Tibial nerve (tissue), 4 donors: ENCODE measurements around the gene PRR15L. TPM values are rescaled to one million over a fixed set of nuclear protein-coding genes. Genes with fewer than 3 reads are reported as not detected.
"Not testable (repeated sequence)": the region's sequence is repeated elsewhere in the genome, so short reads cannot be mapped to it uniquely, and the experiment has no call there.

Experiments used
- DNase-seq, 2 donors: peaks; one replicate each; pipeline ENCODE4 v3.0.0-alpha.2; 2019; ENCODE audit warnings: low spot score in 2 of 2
- H3K27ac ChIP-seq, 4 donors: fragments of 200-600 bp; sonication (generic) in 3 of 4; one replicate each; pipeline ENCODE4 v1.5.1; 2017 to 2019; ENCODE audit warnings: mild to moderate bottlenecking in 1 of 4
- H3K27me3 ChIP-seq, 2 donors: fragments of 200-600 bp; sonication (generic) in 1 of 2; one replicate each; pipeline versions ENCODE4 v1.5.1 to v1.6.0; 2017 to 2019
- H3K36me3 ChIP-seq, 3 donors: fragments of 200-600 bp; sonication (generic); one replicate each; pipeline ENCODE4 v1.5.1; 2018 to 2019
- H3K4me1 ChIP-seq, 4 donors: fragments of 200-600 bp; sonication (generic) in 3 of 4; one replicate each; pipeline ENCODE4 v1.5.1; 2017 to 2019
- H3K4me3 ChIP-seq, 4 donors: fragments of 200-600 bp; sonication (generic) in 3 of 4; one replicate each; pipeline ENCODE4 v1.5.1; 2017 to 2019; ENCODE audit warnings: mild to moderate bottlenecking in 1 of 4, moderate library complexity in 1 of 4
- H3K9me3 ChIP-seq, 4 donors: fragments of 200-600 bp; sonication (generic) in 3 of 4; one replicate each; pipeline ENCODE4 v1.5.1; 2017 to 2019
- EP300 ChIP-seq, 2 donors: sonication (generic); formaldehyde crosslinking; IDR thresholded peaks; one replicate each; pipeline ENCODE4 v1.6.1; 2017; ENCODE audit warnings: antibody characterized with exemption in 2 of 2, mild to moderate bottlenecking in 1 of 2
- POLR2A ChIP-seq, 2 donors: fragments of 450-650 bp; IDR thresholded peaks; one replicate each; pipeline ENCODE4 v1.6.1; 2017; ENCODE audit warnings: antibody characterized with exemption in 2 of 2, mild to moderate bottlenecking in 2 of 2, moderate library complexity in 2 of 2
- WGBS, 2 donors: methylation state at CpG; one replicate each; pipeline ENCODE4 v1.1.5; 2018; 5-methylcytosine and 5-hydroxymethylcytosine counted together
- total RNA-seq, 4 donors: library from RNA; depleted of rRNA; stranded (reverse); fragments of >200 nt; gene quantifications; one replicate each; pipeline ENCODE4 v1.1.0, GENCODE V29; 2016
- TF ChIP-seq, protein P1 (sequence below), 5 experiments: fragments of 200-600 bp in 3 of 5; fragments of 450-650 bp in 2 of 5; sonication (generic) in 3 of 5; IDR thresholded peaks; one replicate each; pipeline ENCODE4 v1.5.1; 2016 to 2019; ENCODE audit warnings: antibody characterized with exemption in 5 of 5, mild to moderate bottlenecking in 3 of 5, moderate library complexity in 2 of 5

Gene PRR15L
- total RNA-seq, 4 donors from 2014 or later: not detected

DNA sequence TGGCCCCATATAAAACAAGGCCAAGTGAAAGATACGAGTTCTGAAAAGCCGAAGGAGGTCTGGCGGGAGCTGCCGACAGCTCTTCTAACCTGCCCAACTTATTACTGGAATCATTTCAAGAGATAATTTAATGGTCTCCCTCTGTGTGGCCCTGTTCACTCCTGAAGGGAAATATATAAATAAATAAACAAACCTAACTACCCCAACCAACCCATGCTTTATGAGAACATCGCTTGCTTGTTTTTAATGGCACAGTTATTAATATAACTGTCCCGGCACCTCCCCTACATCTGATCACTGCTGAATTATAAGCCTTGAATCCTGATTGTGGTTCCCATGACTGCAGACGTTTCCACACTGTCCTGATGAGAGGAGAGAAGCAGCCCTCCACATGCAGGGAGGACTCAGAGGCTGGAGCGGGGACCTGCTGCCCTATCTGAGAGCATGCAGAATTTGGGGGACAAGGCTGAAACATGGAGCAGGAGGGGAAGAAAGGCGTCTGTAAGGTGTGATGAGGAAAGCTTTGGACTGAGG is 35.4 kb upstream of the PRR15L start:
- no peak for DNase-seq
- Histone ChIP-seq H3K4me1 (peaks cover 0 to 19% (median 4%) of the 10 kb centered on the region in 4 donors), H3K4me3 (no peak overlapping the region), H3K27me3 (no peaks in the 10 kb centered on the region), H3K36me3 (no peaks in the 10 kb centered on the region), H3K9me3 (no peaks in the 10 kb centered on the region), H3K27ac (no peak overlapping the region)
- TF ChIP-seq, protein P1, sequence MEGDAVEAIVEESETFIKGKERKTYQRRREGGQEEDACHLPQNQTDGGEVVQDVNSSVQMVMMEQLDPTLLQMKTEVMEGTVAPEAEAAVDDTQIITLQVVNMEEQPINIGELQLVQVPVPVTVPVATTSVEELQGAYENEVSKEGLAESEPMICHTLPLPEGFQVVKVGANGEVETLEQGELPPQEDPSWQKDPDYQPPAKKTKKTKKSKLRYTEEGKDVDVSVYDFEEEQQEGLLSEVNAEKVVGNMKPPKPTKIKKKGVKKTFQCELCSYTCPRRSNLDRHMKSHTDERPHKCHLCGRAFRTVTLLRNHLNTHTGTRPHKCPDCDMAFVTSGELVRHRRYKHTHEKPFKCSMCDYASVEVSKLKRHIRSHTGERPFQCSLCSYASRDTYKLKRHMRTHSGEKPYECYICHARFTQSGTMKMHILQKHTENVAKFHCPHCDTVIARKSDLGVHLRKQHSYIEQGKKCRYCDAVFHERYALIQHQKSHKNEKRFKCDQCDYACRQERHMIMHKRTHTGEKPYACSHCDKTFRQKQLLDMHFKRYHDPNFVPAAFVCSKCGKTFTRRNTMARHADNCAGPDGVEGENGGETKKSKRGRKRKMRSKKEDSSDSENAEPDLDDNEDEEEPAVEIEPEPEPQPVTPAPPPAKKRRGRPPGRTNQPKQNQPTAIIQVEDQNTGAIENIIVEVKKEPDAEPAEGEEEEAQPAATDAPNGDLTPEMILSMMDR (IDR thresholded peaks at IDR 0.05): no peak
- TF ChIP-seq POLR2A (IDR thresholded peaks at IDR 0.05) (no peak), EP300 (IDR thresholded peaks at IDR 0.05) (no peak)
- 61 to 72% methylated on average over 9 of the region's 9 CpGs for WGBS, 2 donors

DNA sequence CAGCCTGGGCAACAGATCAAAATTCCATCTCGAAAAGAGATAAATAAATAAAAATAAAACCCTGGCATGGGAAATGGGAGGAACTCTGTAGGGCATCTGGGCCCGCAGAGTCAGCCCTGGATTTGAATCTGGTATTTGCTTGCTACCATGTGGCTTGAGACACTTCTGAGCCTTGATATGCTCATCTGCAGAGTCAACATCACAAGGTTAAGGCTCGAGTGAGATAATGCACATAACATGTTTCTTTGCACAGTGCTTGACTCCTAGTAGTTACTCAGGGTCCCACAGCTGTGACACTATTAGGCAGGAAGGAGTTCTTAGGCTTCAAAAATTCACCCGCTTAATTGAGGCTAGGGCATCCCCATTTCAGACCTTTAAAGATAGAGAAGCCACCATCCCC is 34.5 kb upstream of the PRR15L start:
- Histone ChIP-seq H3K4me1 (peaks cover 0 to 28% (median 10%) of the 10 kb centered on the region in 4 donors), H3K36me3 (no peaks in the 10 kb centered on the region), H3K4me3 (no peak overlapping the region), H3K27ac (no peak overlapping the region), H3K27me3 (no peaks in the 10 kb centered on the region), H3K9me3 (no peaks in the 10 kb centered on the region)
- TF ChIP-seq, protein P1 (IDR thresholded peaks at IDR 0.05): no peak
- no peak for TF ChIP-seq POLR2A (IDR thresholded peaks at IDR 0.05)
- no peak for TF ChIP-seq EP300 (IDR thresholded peaks at IDR 0.05)
- WGBS, 2 donors: 58 to 72% methylated on average over 4 of the region's 4 CpGs
- DNase-seq: no peak

DNA sequence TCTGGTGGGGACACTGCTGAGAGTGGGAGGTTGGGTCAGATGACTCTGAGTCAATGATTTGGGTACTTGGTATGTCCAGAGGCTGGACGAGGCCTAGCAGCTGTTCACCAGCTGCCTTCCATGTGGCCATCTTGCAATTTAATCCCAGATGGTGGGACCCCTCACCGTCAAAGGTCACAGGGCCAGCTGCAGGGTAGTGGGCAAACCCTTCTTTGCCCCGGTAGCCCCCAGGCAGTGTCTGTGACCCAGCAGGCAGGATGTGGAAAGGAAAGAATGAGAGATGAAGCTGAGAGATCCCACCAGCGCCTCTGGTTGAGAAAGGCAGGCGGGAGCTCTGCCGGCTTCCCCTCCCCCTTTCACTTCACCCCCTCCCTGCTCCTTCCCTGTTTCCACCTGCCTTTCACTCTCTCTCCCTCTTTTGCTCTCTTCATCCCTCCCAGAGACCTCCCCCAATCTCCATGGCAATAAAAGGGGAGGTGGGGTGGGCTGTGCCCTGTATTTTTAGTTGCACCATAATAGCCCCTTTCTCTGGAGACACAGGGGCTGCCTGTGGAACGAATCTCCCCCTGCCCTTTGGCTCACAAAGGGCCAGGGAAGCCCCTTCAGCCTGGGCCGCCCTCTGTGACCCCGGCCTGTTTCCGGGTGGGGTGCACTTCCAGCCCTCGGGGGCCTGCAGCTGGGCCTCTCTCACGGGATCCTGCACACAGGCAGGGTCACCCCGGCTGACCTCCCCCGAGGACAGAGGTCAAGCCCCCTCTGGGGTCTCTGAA is 33.5 kb upstream of the PRR15L start:
- Histone ChIP-seq H3K4me1 (peaks cover 0 to 33% (median 13%) of the 10 kb centered on the region in 4 donors), H3K9me3 (no peaks in the 10 kb centered on the region), H3K4me3 (no peak overlapping the region), H3K27ac (no peak overlapping the region), H3K36me3 (no peaks in the 10 kb centered on the region), H3K27me3 (no peaks in the 10 kb centered on the region)
- DNase-seq: no peak
- 30% methylated on average over 13 to 14 of the region's 14 CpGs for WGBS, 2 donors
- TF ChIP-seq POLR2A (IDR thresholded peaks at IDR 0.05) (no peak), EP300 (IDR thresholded peaks at IDR 0.05) (no peak)
- TF ChIP-seq, protein P1 (IDR thresholded peaks at IDR 0.05): no peak

DNA sequence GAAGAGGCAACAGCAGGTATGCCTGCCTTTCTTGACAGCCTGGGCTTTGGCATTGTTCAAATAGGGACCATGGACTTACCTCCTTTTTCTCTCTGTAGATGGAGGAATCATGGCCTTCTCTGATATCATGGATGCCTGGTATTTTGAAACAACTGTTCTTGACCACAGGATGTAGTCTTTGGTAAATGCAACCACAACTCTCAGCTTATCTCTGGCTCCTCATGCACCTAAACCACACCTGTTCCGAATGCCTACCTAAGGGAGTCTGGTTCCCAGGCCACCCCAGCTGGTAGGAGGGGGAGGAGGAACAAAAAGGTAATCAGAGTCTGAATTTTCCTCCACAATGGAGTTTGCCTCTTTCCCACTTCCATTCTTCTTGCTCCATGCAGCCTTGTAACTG is 32.0 kb upstream of the PRR15L start:
- no peak for DNase-seq
- Histone ChIP-seq H3K27ac (no peak overlapping the region), H3K27me3 (no peaks in the 10 kb centered on the region), H3K9me3 (no peaks in the 10 kb centered on the region), H3K36me3 (peaks cover 0 to 5% (median 0%) of the 10 kb centered on the region in 3 donors), H3K4me1 (peaks cover 0 to 25% (median 9%) of the 10 kb centered on the region in 4 donors), H3K4me3 (no peak overlapping the region)
- TF ChIP-seq EP300 (IDR thresholded peaks at IDR 0.05) (no peak), POLR2A (IDR thresholded peaks at IDR 0.05) (no peak)
- TF ChIP-seq, protein P1 (IDR thresholded peaks at IDR 0.05): no peak
- WGBS, 2 donors: 89 to 95% methylated on average over 1 of the region's 1 CpG

DNA sequence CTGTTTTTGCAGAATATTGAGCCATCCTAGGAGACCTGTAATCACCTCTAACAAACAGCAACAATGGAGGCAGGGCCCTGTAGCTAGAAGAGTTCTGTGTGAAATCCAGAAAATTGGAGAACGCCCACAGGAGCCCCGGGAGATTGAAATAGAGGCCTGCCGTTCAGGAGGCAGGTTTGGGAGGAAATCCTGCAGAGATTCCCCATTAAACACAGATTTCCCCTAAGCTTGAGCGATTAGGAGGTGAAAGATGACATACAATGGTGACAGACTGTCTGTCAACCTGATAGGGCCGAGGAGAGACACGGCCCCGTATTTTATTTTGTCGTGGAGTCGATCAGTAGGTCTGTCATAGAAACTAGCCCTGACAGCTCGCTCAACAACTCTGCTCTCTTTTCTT is 31.5 kb upstream of the PRR15L start:
- H3K9me3 ChIP-seq: no peaks in the 10 kb centered on the region
- no peak overlapping the region for H3K27ac ChIP-seq
- no peaks in the 10 kb centered on the region for H3K27me3 ChIP-seq
- WGBS, 2 donors: 70 to 76% methylated on average over 10 of the region's 10 CpGs
- TF ChIP-seq EP300 (IDR thresholded peaks at IDR 0.05) (no peak), POLR2A (IDR thresholded peaks at IDR 0.05) (no peak)
- TF ChIP-seq, protein P1 (IDR thresholded peaks at IDR 0.05): no peak
- peaks cover 0 to 25% (median 9%) of the 10 kb centered on the region in 4 donors for H3K4me1 ChIP-seq
- DNase-seq: no peak
- no peak overlapping the region for H3K4me3 ChIP-seq
- peaks cover 0 to 10% (median 0%) of the 10 kb centered on the region in 3 donors for H3K36me3 ChIP-seq

DNA sequence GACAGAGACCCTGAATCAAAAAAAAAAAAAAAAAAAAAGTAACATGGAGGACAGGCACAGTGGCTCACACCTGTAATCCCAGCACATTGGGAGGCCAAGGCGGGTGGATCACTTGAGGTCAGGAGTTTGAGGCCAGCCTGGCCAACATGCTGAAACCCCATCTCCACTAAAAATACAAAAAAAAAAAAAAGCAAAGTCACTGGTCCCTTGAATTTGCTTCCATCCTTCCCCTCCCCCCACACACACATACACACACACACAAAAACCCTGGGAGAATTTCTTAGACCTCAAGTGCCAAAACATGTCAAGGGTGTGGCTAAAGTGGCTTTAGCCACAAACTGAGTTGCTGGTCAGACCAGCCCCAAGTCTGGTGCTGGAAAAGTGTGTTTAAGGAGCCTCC is 30.8 kb upstream of the PRR15L start:
- not testable (repeated sequence) for H3K27me3 ChIP-seq, H3K27ac ChIP-seq, H3K4me3 ChIP-seq, H3K9me3 ChIP-seq, DNase-seq
- WGBS, 2 donors: 83 to 100% methylated on average over 1 of the region's 1 CpG
- H3K36me3 ChIP-seq: peaks cover 0 to 17% (median 0%) of the 10 kb centered on the region in 3 donors
- peaks cover 0 to 25% (median 9%) of the 10 kb centered on the region in 4 donors for H3K4me1 ChIP-seq
